ENCODE results near the gene TFPI. TPM values are rescaled to one million over a fixed set of nuclear protein-coding genes. Genes with fewer than 3 reads are reported as not detected.
"Not testable (repeated sequence)": the region's sequence is repeated elsewhere in the genome, so short reads cannot be mapped to it uniquely, and the experiment has no call there.

TFPI gene
- total and polyA plus RNA-seq, 2 donors (not counting 1 experiment from before 2014, with no cell fraction given) = 117 to 274 TPM

DNA sequence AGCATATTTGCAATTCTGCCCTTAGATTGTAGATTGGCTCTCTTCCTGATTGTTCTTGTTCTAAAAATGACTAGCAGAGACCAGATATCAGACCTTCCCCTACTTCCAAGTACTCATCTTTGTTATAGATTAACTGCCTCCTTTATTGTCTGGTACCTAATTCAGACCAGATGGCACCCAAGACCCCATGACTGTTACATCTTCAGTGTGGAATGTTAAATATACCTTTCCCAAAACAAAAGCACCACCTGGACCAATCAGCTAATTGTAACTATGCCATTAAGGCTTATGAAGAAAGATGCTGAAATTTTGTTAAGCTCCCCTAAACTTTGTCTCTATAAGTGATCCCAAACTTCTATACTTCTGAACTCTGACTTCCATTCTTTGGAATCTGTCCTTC is 12.0 kb upstream of the TFPI start:
- no peaks in the 10 kb centered on the region for H3K79me2 ChIP-seq (ENCODE audit: control insufficient read depth, insufficient read depth, low read length)

DNA sequence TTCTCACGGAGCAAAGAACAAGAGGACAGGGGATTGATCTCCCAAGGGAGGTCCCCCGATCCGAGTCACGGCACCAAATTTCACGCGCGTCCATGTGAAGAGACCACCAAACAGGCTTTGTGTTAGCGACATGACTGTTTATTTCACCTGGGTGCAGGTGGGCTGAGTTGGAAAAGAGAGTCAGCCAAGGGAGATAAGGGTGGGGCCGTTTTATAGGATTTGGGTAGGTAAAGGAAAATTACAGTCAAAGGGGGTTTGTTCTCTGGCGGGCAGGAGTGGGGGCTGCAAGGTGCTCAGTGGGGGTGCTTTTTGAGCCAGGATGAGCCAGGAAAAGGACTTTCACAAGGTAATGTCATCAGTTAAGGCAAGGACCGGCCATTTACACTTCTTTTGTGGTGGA is 11.4 kb upstream of the TFPI start:
- not testable (repeated sequence) for H4K20me1 ChIP-seq (ENCODE audit: control insufficient read depth, extremely low read depth, insufficient read depth, low read length); H3K4me2 ChIP-seq (ENCODE audit: extremely low read depth, insufficient read depth, low read length); H3K36me3 ChIP-seq (ENCODE audit: control insufficient read depth, insufficient read depth, low read length); H3K79me2 ChIP-seq (ENCODE audit: control insufficient read depth, insufficient read depth, low read length); H3K9me3 ChIP-seq (ENCODE audit: control insufficient read depth, insufficient read depth, low read depth, low read length); H3K4me1 ChIP-seq (ENCODE audit: control insufficient read depth, extremely low read depth, insufficient read depth, low read length); H3K9ac ChIP-seq (ENCODE audit: insufficient read depth, low read length); H3K27ac ChIP-seq (ENCODE audit: insufficient read depth, low read length); DNase-seq (ENCODE audit: low read depth in 2 of 2); H2AFZ ChIP-seq (ENCODE audit: low read length); H3K4me3 ChIP-seq (replicated peaks in 1 of 4; ENCODE audit: control extremely low read depth in 1 of 4, insufficient read depth in 1 of 4, low read depth in 3 of 4, low read length in 4 of 4); H3K27me3 ChIP-seq (ENCODE audit: control insufficient read depth, insufficient read depth, low read length)

More for the DNA sequence above, 12.0 kb upstream of the TFPI start:
- no peak overlapping the region for H3K9ac ChIP-seq (ENCODE audit: insufficient read depth, low read length)
- no peaks in the 10 kb centered on the region for H4K20me1 ChIP-seq (ENCODE audit: control insufficient read depth, extremely low read depth, insufficient read depth, low read length)
- H3K9me3 ChIP-seq (ENCODE audit: control insufficient read depth, insufficient read depth, low read depth, low read length) = no peaks in the 10 kb centered on the region
- no peaks in the 10 kb centered on the region for H3K36me3 ChIP-seq (ENCODE audit: control insufficient read depth, insufficient read depth, low read length)
- no peaks in the 10 kb centered on the region for H3K4me1 ChIP-seq (ENCODE audit: control insufficient read depth, extremely low read depth, insufficient read depth, low read length)
- no peak for DNase-seq (ENCODE audit: low read depth in 2 of 2)
- no peak overlapping the region for H3K4me3 ChIP-seq (replicated peaks in 1 of 4; ENCODE audit: control extremely low read depth in 1 of 4, insufficient read depth in 1 of 4, low read depth in 3 of 4, low read length in 4 of 4)
- H3K27ac ChIP-seq (ENCODE audit: insufficient read depth, low read length) = no peak overlapping the region
- no peaks in the 10 kb centered on the region for H3K27me3 ChIP-seq (ENCODE audit: control insufficient read depth, insufficient read depth, low read length)
- H3K4me2 ChIP-seq (ENCODE audit: extremely low read depth, insufficient read depth, low read length) = no peak overlapping the region
- no peak for TF ChIP-seq EZH2 (IDR thresholded peaks at IDR 0.05; ENCODE audit: low read length, missing control alignments)
- TF ChIP-seq, protein P1, sequence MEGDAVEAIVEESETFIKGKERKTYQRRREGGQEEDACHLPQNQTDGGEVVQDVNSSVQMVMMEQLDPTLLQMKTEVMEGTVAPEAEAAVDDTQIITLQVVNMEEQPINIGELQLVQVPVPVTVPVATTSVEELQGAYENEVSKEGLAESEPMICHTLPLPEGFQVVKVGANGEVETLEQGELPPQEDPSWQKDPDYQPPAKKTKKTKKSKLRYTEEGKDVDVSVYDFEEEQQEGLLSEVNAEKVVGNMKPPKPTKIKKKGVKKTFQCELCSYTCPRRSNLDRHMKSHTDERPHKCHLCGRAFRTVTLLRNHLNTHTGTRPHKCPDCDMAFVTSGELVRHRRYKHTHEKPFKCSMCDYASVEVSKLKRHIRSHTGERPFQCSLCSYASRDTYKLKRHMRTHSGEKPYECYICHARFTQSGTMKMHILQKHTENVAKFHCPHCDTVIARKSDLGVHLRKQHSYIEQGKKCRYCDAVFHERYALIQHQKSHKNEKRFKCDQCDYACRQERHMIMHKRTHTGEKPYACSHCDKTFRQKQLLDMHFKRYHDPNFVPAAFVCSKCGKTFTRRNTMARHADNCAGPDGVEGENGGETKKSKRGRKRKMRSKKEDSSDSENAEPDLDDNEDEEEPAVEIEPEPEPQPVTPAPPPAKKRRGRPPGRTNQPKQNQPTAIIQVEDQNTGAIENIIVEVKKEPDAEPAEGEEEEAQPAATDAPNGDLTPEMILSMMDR (conservative IDR thresholded peaks at IDR 0.05 in 1 of 2, IDR thresholded peaks at IDR 0.05 in 1 of 2; ENCODE audit: low read depth in 1 of 2, low read length in 2 of 2) = no peak
- no peak overlapping the region for H2AFZ ChIP-seq (ENCODE audit: low read length)

DNA sequence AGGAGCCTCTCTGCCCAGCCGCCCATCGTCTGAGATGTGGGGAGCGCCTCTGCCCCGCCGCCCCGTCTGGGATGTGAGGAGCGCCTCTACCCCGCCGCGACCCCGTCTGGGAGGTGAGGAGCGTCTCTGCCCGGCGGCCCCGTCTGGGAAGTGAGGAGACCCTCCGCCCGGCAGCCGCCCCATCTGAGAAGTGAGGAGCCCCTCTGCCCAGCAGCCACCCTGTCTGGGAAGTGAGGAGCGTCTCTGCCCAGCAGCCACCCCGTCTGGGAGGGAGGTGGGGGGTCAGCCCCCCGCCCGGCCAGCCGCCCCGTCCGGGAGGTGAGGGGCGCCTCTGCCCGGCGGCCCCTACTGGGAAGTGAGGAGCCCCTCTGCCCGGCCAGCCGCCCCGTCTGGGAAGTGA is 2.3 kb upstream of the TFPI start:
- not testable (repeated sequence) for H4K20me1 ChIP-seq (ENCODE audit: control insufficient read depth, extremely low read depth, insufficient read depth, low read length); H3K4me3 ChIP-seq (replicated peaks in 1 of 4; ENCODE audit: control extremely low read depth in 1 of 4, insufficient read depth in 1 of 4, low read depth in 3 of 4, low read length in 4 of 4); H3K4me1 ChIP-seq (ENCODE audit: control insufficient read depth, extremely low read depth, insufficient read depth, low read length); H3K9me3 ChIP-seq (ENCODE audit: control insufficient read depth, insufficient read depth, low read depth, low read length); H3K9ac ChIP-seq (ENCODE audit: insufficient read depth, low read length); H3K4me2 ChIP-seq (ENCODE audit: extremely low read depth, insufficient read depth, low read length); H2AFZ ChIP-seq (ENCODE audit: low read length); H3K36me3 ChIP-seq (ENCODE audit: control insufficient read depth, insufficient read depth, low read length); H3K27ac ChIP-seq (ENCODE audit: insufficient read depth, low read length); DNase-seq (ENCODE audit: low read depth in 2 of 2); H3K27me3 ChIP-seq (ENCODE audit: control insufficient read depth, insufficient read depth, low read length)
- H3K79me2 ChIP-seq (ENCODE audit: control insufficient read depth, insufficient read depth, low read length) = peaks cover 27% of the 10 kb centered on the region

DNA sequence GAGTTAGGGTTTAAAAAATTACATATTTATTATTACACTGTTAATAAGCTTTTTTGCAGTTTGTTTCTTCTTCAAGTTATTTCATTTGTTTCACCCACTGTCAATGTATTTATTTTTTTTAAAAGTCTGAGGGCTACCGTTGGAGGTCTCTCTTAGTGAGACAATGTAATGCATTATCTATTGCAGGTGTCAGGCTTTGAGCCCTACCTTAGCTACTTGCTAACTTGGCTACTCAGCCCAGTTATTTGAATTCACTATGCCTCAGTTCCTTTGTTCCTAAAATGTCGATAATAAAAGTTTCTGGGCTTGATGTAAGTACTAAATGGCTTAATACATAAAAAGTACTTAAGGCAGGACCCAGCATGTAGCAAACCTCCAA is 458 bp upstream of the TFPI start:
- Histone ChIP-seq H3K4me1 (ENCODE audit: control insufficient read depth, extremely low read depth, insufficient read depth, low read length) (no peaks in the 10 kb centered on the region), H2AFZ (ENCODE audit: low read length) (no peak overlapping the region), H3K27ac (ENCODE audit: insufficient read depth, low read length) (peak overlapping the region; percentile 86), H3K36me3 (ENCODE audit: control insufficient read depth, insufficient read depth, low read length) (no peaks in the 10 kb centered on the region), H3K79me2 (ENCODE audit: control insufficient read depth, insufficient read depth, low read length) (peaks cover 45% of the 10 kb centered on the region), H3K9me3 (ENCODE audit: control insufficient read depth, insufficient read depth, low read depth, low read length) (no peaks in the 10 kb centered on the region), H3K27me3 (ENCODE audit: control insufficient read depth, insufficient read depth, low read length) (no peaks in the 10 kb centered on the region), H3K4me3 (replicated peaks in 1 of 4; ENCODE audit: control extremely low read depth in 1 of 4, insufficient read depth in 1 of 4, low read depth in 3 of 4, low read length in 4 of 4) (peak overlapping the region; percentile 25 to 96 (median 75)), H4K20me1 (ENCODE audit: control insufficient read depth, extremely low read depth, insufficient read depth, low read length) (no peaks in the 10 kb centered on the region), H3K4me2 (ENCODE audit: extremely low read depth, insufficient read depth, low read length) (peak overlapping the region; percentile 18), H3K9ac (ENCODE audit: insufficient read depth, low read length) (no peak overlapping the region)
- no peak for DNase-seq (ENCODE audit: low read depth in 2 of 2)
- TF ChIP-seq, protein P1 (conservative IDR thresholded peaks at IDR 0.05 in 1 of 2, IDR thresholded peaks at IDR 0.05 in 1 of 2; ENCODE audit: low read depth in 1 of 2, low read length in 2 of 2) = no peak
- TF ChIP-seq EZH2 (IDR thresholded peaks at IDR 0.05; ENCODE audit: low read length, missing control alignments) = no peak

Measured in fibroblast of lung (primary cell).